SK-N-SH (cell line): ENCODE data around the gene ERC1. TPM values are rescaled to one million over a fixed set of nuclear protein-coding genes. Genes with fewer than 3 reads are reported as not detected.

Experiments
- CTCF ChIA-PET: fragments of 300-600, 350-600 bp; formaldehyde crosslinking; extraction: SDS; loops from one replicate; lab custom pipeline; 2021; lab: Yijun Ruan, JAX
- POLR2A ChIA-PET: fragments of 350-600 bp; sonication (Branson Sonifier 250); formaldehyde crosslinking; extraction: SDS; loops from one replicate; lab custom pipeline; 2020; ENCODE audit warnings: antibody characterized with exemption, inconsistent platforms; lab: Yijun Ruan, JAX
- DNase-seq: peaks from one replicate; pipeline ENCODE4 v3.0.0; 2012
- H2AFZ ChIP-seq: fragments of 200-600 bp; sonication (generic); 2 replicates; pipeline ENCODE4 v1.8.1; 2016; ENCODE audit warnings: antibody characterized with exemption, mild to moderate bottlenecking, low read depth
- H3F3A ChIP-seq: fragments of 200-600 bp; sonication (generic); replicated peaks from 2 replicates; pipeline ENCODE3; 2016; ENCODE audit warnings: antibody characterized with exemption, mild to moderate bottlenecking; ENCODE audit not compliant: insufficient read depth
- H3K27ac ChIP-seq, 2 experiments: fragments of 200-500 bp in 1 of 2; fragments of 200-600 bp in 1 of 2; sonication (Bioruptor generic) in 1 of 2; sonication (generic), shearing (Covaris generic) in 1 of 2; 2 replicates each; pipeline versions ENCODE4 v1.5.1 to v1.6.1; 2014 to 2016; ENCODE audit warnings: low read depth in 2 of 2, inconsistent platforms in 1 of 2, low read length in 1 of 2, mild to moderate bottlenecking in 1 of 2, mixed read lengths in 1 of 2
- H3K27me3 ChIP-seq: fragments of 200-600 bp; sonication (generic), shearing (Covaris generic); 2 replicates; pipeline ENCODE4 v1.6.1; 2016; ENCODE audit warnings: mixed run types; ENCODE audit not compliant: insufficient read depth
- H3K36me3 ChIP-seq, 2 experiments: fragments of 200-500 bp in 1 of 2; fragments of 200-600 bp in 1 of 2; sonication (Bioruptor generic) in 1 of 2; sonication (generic) in 1 of 2; replicated peaks in 1 of 2; 2 replicates each; pipeline versions ENCODE3 to v1.5.1; 2014 to 2016; ENCODE audit warnings: low read length in 1 of 2, mild to moderate bottlenecking in 1 of 2; ENCODE audit not compliant: insufficient read depth in 2 of 2, control insufficient read depth in 1 of 2
- H3K4me1 ChIP-seq, 2 experiments: fragments of 200-500 bp in 1 of 2; fragments of 200-600 bp in 1 of 2; sonication (Bioruptor generic) in 1 of 2; sonication (generic), shearing (Covaris generic) in 1 of 2; 2 replicates each; pipeline versions ENCODE4 v1.5.1 to v1.6.1; 2014 to 2016; ENCODE audit warnings: low read depth in 1 of 2, low read length in 1 of 2, mixed run types in 1 of 2; ENCODE audit not compliant: insufficient read depth in 2 of 2, control insufficient read depth in 1 of 2
- H3K4me2 ChIP-seq: fragments of 200-600 bp; sonication (generic), shearing (Covaris generic); 2 replicates; pipeline ENCODE4 v1.6.1; 2017; ENCODE audit warnings: mixed run types
- H3K4me3 ChIP-seq, 2 experiments: fragments of 200-500 bp in 1 of 2; fragments of 200-600 bp in 1 of 2; sonication (Bioruptor generic) in 1 of 2; sonication (generic), shearing (Covaris generic) in 1 of 2; 2 replicates each; pipeline versions ENCODE4 v1.5.1 to v1.8.1; 2014 to 2016; ENCODE audit warnings: low read depth in 2 of 2, inconsistent platforms in 1 of 2, low read length in 1 of 2, mild to moderate bottlenecking in 1 of 2, mixed read lengths in 1 of 2, moderate library complexity in 1 of 2
- H3K79me2 ChIP-seq: fragments of 200-600 bp; sonication (generic); 2 replicates; pipeline ENCODE4 v1.8.1; 2017; ENCODE audit warnings: mild to moderate bottlenecking; ENCODE audit not compliant: insufficient read depth
- H3K9ac ChIP-seq: fragments of 200-600 bp; sonication (generic); 2 replicates; pipeline ENCODE4 v1.6.1; 2017; ENCODE audit warnings: mixed run types
- H3K9me2 ChIP-seq: fragments of 200-600 bp; sonication (generic); 2 replicates; pipeline ENCODE4 v1.6.1; 2017; ENCODE audit warnings: mixed run types
- H3K9me3 ChIP-seq: fragments of 200-600 bp; sonication (generic); 2 replicates; pipeline ENCODE4 v1.6.1; 2017; ENCODE audit warnings: mixed run types, mild to moderate bottlenecking, moderate library complexity
- H4K20me1 ChIP-seq: fragments of 200-600 bp; sonication (generic); 2 replicates; pipeline ENCODE4 v1.6.1; 2017; ENCODE audit warnings: mild to moderate bottlenecking, mixed run types; ENCODE audit not compliant: insufficient read depth
- ELF1 ChIP-seq: IDR thresholded peaks from 2 replicates; pipeline ENCODE4 v1.4.0; 2012
- FOXM1 ChIP-seq: IDR thresholded peaks from 2 replicates; pipeline ENCODE4 v1.4.0; 2012; ENCODE audit warnings: low read depth, mild to moderate bottlenecking
- GABPA ChIP-seq: IDR thresholded peaks from 2 replicates; pipeline ENCODE4 v1.4.0; 2012; ENCODE audit warnings: low read depth, mild to moderate bottlenecking
- MXI1 ChIP-seq: IDR thresholded peaks from 2 replicates; pipeline ENCODE4 v1.6.1; 2012; ENCODE audit warnings: mild to moderate bottlenecking, low read depth, low read length, improper control_type of control experiment
- NFIC ChIP-seq: IDR thresholded peaks from 2 replicates; pipeline ENCODE4 v1.4.0; 2012; ENCODE audit warnings: borderline replicate concordance
- RAD21 ChIP-seq: IDR thresholded peaks from 2 replicates; pipeline ENCODE4 v1.6.1; 2012; ENCODE audit warnings: mild to moderate bottlenecking, low read length
- RCOR1 ChIP-seq: fragments of 150-350 bp; IDR thresholded peaks from 2 replicates; pipeline ENCODE4 v1.6.1; 2017; ENCODE audit warnings: antibody characterized with exemption, low read length
- SIN3A ChIP-seq: IDR thresholded peaks from 2 replicates; pipeline ENCODE4 v1.6.1; 2012; ENCODE audit warnings: low read depth, mild to moderate bottlenecking, low read length, moderate library complexity, borderline replicate concordance
- TEAD4 ChIP-seq: IDR thresholded peaks from 2 replicates; pipeline ENCODE4 v1.4.0; 2012; ENCODE audit warnings: mild to moderate bottlenecking, borderline replicate concordance; ENCODE audit not compliant: insufficient read depth
- WGBS: methylation state at CpG from one replicate; pipeline ENCODE4 v1.1.6; 2017; ENCODE audit warnings: low lambda C conversion rate; 5-methylcytosine and 5-hydroxymethylcytosine counted together
- polyA plus RNA-seq, 3 experiments: library from polyadenylated mRNA; depleted of rRNA; stranded (reverse); fragments of >200 nt; gene quantifications; 2 replicates each; pipeline ENCODE4 v1.2.3, GENCODE V29; 2012
- TF ChIP-seq, protein P1 (sequence below): IDR thresholded peaks from 2 replicates; pipeline ENCODE4; 2012
- TF ChIP-seq, protein P2 (sequence below): fragments of 200-600 bp; sonication (generic); IDR thresholded peaks from 2 replicates; pipeline ENCODE4 v1.6.1; 2017; ENCODE audit warnings: antibody characterized with exemption, mild to moderate bottlenecking, moderate library complexity
- TF ChIP-seq, protein P3 (sequence below): IDR thresholded peaks from 2 replicates; pipeline ENCODE4 v1.6.1; 2012; ENCODE audit warnings: mild to moderate bottlenecking, low read depth, low read length, moderate library complexity

ERC1 gene
- polyA plus RNA-seq, 1 of the 3 experiments (the other 2 are of a cell fraction), result 7.5 TPM

DNA sequence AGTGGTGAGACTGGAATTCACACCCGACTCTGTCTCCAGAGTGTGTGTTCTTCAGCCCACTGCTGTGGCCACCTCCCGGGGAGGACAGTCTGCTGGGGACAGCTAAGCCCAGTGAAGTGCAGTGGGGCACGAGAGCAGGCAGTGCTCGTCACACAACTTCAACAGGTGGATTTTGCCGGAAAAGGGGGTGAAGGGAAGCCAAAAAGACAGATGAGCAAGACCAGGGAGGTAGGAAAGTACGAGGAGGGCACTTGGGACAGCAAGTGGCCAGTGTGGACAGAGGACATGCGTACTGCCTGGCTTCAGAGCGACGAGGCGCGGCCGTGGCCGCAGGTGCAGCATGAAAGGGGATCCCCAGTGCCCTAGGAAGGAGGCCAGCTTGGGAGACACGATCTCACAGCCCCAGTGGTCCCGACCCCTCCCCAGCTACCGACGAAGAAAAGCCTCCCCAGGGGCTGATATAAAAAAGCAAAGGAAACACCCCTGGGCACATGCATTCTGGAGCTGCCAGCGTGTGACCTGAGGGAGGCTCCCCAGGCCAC is 507.2 kb downstream of the ERC1 start:
- Histone ChIP-seq H3K4me2 (no peak overlapping the region), H3K4me3 (no peak overlapping the region), H4K20me1 (no peaks in the 10 kb centered on the region), H2AFZ (no peak overlapping the region), H3K27ac (no peak overlapping the region), H3K9me2 (no peaks in the 10 kb centered on the region), H3K9ac (no peak overlapping the region), H3K9me3 (no peaks in the 10 kb centered on the region), H3F3A (peaks cover 3% of the 10 kb centered on the region), H3K27me3 (no peaks in the 10 kb centered on the region), H3K4me1 (peaks cover 0 to 5% of the 10 kb centered on the region in 2 experiments; a peak in 1 of 4 replicates), H3K36me3 (no peaks in the 10 kb centered on the region), H3K79me2 (no peaks in the 10 kb centered on the region)
- ChIA-PET POLR2A (no interaction called here), CTCF (interaction anchor here (0.7 kb wide), 1 partner anchor 380 kb away, joined by 3 read pairs; no protein-coding TSS in a partner anchor)
- DNase-seq, result no peak
- no peak for TF ChIP-seq RAD21
- TF ChIP-seq SIN3A, result no peak
- TF ChIP-seq MXI1, result no peak
- no peak for TF ChIP-seq FOXM1
- TF ChIP-seq ELF1, result no peak
- no peak for TF ChIP-seq TEAD4
- TF ChIP-seq, protein P1, sequence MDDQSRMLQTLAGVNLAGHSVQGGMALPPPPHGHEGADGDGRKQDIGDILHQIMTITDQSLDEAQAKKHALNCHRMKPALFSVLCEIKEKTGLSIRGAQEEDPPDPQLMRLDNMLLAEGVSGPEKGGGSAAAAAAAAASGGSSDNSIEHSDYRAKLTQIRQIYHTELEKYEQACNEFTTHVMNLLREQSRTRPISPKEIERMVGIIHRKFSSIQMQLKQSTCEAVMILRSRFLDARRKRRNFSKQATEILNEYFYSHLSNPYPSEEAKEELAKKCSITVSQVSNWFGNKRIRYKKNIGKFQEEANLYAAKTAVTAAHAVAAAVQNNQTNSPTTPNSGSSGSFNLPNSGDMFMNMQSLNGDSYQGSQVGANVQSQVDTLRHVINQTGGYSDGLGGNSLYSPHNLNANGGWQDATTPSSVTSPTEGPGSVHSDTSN, result no peak
- no peak for TF ChIP-seq GABPA
- TF ChIP-seq, protein P2, sequence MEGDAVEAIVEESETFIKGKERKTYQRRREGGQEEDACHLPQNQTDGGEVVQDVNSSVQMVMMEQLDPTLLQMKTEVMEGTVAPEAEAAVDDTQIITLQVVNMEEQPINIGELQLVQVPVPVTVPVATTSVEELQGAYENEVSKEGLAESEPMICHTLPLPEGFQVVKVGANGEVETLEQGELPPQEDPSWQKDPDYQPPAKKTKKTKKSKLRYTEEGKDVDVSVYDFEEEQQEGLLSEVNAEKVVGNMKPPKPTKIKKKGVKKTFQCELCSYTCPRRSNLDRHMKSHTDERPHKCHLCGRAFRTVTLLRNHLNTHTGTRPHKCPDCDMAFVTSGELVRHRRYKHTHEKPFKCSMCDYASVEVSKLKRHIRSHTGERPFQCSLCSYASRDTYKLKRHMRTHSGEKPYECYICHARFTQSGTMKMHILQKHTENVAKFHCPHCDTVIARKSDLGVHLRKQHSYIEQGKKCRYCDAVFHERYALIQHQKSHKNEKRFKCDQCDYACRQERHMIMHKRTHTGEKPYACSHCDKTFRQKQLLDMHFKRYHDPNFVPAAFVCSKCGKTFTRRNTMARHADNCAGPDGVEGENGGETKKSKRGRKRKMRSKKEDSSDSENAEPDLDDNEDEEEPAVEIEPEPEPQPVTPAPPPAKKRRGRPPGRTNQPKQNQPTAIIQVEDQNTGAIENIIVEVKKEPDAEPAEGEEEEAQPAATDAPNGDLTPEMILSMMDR, result no peak
- TF ChIP-seq, protein P3, sequence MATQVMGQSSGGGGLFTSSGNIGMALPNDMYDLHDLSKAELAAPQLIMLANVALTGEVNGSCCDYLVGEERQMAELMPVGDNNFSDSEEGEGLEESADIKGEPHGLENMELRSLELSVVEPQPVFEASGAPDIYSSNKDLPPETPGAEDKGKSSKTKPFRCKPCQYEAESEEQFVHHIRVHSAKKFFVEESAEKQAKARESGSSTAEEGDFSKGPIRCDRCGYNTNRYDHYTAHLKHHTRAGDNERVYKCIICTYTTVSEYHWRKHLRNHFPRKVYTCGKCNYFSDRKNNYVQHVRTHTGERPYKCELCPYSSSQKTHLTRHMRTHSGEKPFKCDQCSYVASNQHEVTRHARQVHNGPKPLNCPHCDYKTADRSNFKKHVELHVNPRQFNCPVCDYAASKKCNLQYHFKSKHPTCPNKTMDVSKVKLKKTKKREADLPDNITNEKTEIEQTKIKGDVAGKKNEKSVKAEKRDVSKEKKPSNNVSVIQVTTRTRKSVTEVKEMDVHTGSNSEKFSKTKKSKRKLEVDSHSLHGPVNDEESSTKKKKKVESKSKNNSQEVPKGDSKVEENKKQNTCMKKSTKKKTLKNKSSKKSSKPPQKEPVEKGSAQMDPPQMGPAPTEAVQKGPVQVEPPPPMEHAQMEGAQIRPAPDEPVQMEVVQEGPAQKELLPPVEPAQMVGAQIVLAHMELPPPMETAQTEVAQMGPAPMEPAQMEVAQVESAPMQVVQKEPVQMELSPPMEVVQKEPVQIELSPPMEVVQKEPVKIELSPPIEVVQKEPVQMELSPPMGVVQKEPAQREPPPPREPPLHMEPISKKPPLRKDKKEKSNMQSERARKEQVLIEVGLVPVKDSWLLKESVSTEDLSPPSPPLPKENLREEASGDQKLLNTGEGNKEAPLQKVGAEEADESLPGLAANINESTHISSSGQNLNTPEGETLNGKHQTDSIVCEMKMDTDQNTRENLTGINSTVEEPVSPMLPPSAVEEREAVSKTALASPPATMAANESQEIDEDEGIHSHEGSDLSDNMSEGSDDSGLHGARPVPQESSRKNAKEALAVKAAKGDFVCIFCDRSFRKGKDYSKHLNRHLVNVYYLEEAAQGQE, result no peak
- TF ChIP-seq RCOR1, result no peak
- TF ChIP-seq NFIC, result no peak
- 86% methylated on average over 15 of the region's 18 CpGs for WGBS
